ENCODE data around the gene NGLY1. TPM values are rescaled to one million over a fixed set of nuclear protein-coding genes. Genes with fewer than 3 reads are reported as not detected.

NGLY1 gene
- total and polyA plus RNA-seq, 9 of the 15 experiments (the other 6 are each of a cell fraction or from before 2014, with no cell fraction given): 52.2 to 124 (median 87.6) TPM

GRCh38 chr3:25789596-25790556, 6.6 kb upstream of the NGLY1 start, which contains the start of gene OXSM (continued):
- TF ChIP-seq MIER1 (IDR thresholded peaks at IDR 0.05; ENCODE audit: low read depth) (no peak), SREBF2 (CRISPR knock-in tag; IDR thresholded peaks at IDR 0.05) (no peak), ZC3H8 (IDR thresholded peaks at IDR 0.05) (0 out of 2 replicates have a peak, but pooled peaks have one; percentile 28), MAZ (CRISPR knock-in tag; conservative IDR thresholded peaks at IDR 0.05 in 1 of 2, IDR thresholded peaks at IDR 0.05 in 1 of 2) (peak; percentile 69 to 81), ZNF274 (IDR thresholded peaks at IDR 0.05; ENCODE audit: borderline replicate concordance, low read depth, low read length) (no peak), NR2C2 (CRISPR knock-in tag; IDR thresholded peaks at IDR 0.05) (peak; percentile 62; the same call in 1 of the 2 replicates), NR2C2 (tag; IDR thresholded peaks at IDR 0.05) (peak; percentile 86), NEUROD1 (IDR thresholded peaks at IDR 0.05; ENCODE audit: borderline replicate concordance, low read depth, low read length, partially characterized antibody) (peak; percentile 73), NR1H2 (CRISPR knock-in tag; IDR thresholded peaks at IDR 0.05) (no peak), DIDO1 (tag; IDR thresholded peaks at IDR 0.05; ENCODE audit: low read depth) (no peak), MBD2 (IDR thresholded peaks at IDR 0.05; ENCODE audit: borderline replicate concordance, low read depth) (peak; percentile 68), ZNF76 (CRISPR knock-in tag; IDR thresholded peaks at IDR 0.05; ENCODE audit: borderline replicate concordance) (no peak), MXD1 (CRISPR knock-in tag; IDR thresholded peaks at IDR 0.05; ENCODE audit: borderline replicate concordance, poor library complexity, severe bottlenecking) (no peak), ZNF133 (CRISPR knock-in tag; IDR thresholded peaks at IDR 0.05) (no peak)
- TF ChIP-seq, protein P1, sequence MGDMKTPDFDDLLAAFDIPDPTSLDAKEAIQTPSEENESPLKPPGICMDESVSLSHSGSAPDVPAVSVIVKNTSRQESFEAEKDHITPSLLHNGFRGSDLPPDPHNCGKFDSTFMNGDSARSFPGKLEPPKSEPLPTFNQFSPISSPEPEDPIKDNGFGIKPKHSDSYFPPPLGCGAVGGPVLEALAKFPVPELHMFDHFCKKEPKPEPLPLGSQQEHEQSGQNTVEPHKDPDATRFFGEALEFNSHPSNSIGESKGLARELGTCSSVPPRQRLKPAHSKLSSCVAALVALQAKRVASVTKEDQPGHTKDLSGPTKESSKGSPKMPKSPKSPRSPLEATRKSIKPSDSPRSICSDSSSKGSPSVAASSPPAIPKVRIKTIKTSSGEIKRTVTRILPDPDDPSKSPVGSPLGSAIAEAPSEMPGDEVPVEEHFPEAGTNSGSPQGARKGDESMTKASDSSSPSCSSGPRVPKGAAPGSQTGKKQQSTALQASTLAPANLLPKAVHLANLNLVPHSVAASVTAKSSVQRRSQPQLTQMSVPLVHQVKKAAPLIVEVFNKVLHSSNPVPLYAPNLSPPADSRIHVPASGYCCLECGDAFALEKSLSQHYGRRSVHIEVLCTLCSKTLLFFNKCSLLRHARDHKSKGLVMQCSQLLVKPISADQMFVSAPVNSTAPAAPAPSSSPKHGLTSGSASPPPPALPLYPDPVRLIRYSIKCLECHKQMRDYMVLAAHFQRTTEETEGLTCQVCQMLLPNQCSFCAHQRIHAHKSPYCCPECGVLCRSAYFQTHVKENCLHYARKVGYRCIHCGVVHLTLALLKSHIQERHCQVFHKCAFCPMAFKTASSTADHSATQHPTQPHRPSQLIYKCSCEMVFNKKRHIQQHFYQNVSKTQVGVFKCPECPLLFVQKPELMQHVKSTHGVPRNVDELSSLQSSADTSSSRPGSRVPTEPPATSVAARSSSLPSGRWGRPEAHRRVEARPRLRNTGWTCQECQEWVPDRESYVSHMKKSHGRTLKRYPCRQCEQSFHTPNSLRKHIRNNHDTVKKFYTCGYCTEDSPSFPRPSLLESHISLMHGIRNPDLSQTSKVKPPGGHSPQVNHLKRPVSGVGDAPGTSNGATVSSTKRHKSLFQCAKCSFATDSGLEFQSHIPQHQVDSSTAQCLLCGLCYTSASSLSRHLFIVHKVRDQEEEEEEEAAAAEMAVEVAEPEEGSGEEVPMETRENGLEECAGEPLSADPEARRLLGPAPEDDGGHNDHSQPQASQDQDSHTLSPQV (IDR thresholded peaks at IDR 0.05): peak; percentile 91
- TF ChIP-seq, protein P2, sequence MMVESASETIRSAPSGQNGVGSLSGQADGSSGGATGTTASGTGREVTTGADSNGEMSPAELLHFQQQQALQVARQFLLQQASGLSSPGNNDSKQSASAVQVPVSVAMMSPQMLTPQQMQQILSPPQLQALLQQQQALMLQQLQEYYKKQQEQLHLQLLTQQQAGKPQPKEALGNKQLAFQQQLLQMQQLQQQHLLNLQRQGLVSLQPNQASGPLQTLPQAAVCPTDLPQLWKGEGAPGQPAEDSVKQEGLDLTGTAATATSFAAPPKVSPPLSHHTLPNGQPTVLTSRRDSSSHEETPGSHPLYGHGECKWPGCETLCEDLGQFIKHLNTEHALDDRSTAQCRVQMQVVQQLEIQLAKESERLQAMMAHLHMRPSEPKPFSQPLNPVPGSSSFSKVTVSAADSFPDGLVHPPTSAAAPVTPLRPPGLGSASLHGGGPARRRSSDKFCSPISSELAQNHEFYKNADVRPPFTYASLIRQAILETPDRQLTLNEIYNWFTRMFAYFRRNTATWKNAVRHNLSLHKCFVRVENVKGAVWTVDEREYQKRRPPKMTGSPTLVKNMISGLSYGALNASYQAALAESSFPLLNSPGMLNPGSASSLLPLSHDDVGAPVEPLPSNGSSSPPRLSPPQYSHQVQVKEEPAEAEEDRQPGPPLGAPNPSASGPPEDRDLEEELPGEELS (CRISPR knock-in tag; IDR thresholded peaks at IDR 0.05; ENCODE audit: borderline replicate concordance): 0 out of 2 replicates have a peak, but pooled peaks have one; percentile 79
- TF ChIP-seq, protein P3, sequence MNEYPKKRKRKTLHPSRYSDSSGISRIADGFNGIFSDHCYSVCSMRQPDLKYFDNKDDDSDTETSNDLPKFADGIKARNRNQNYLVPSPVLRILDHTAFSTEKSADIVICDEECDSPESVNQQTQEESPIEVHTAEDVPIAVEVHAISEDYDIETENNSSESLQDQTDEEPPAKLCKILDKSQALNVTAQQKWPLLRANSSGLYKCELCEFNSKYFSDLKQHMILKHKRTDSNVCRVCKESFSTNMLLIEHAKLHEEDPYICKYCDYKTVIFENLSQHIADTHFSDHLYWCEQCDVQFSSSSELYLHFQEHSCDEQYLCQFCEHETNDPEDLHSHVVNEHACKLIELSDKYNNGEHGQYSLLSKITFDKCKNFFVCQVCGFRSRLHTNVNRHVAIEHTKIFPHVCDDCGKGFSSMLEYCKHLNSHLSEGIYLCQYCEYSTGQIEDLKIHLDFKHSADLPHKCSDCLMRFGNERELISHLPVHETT (CRISPR knock-in tag; conservative IDR thresholded peaks at IDR 0.05 in 1 of 2, IDR thresholded peaks at IDR 0.05 in 1 of 2): peak in 1 of 2 experiments; percentile 58; a peak in 1 of 4 replicates
